GM18502 (cell line): ENCODE measurements around the gene FXYD6.

Source experiments
- ATAC-seq: cut with Tn5 transposase; IDR thresholded peaks from one replicate; pipeline ENCODE4 v1.9.1; 2021; ENCODE audit warnings: mild to moderate bottlenecking; ENCODE audit not compliant: unreplicated experiment, poor library complexity

Gene FXYD6

GRCh38 chr11:117888139-117888566, 11.7 kb upstream of the FXYD6 start:
- ATAC-seq = no peak

- no peak for ATAC-seq
These were observed 11.1 kb upstream of the FXYD6 start for GRCh38 chr11:117887431-117888138.

- no peak for ATAC-seq
These were observed 9.3 kb upstream of the FXYD6 start for GRCh38 chr11:117885777-117886176.

GRCh38 chr11:117884994-117885393, 8.5 kb upstream of the FXYD6 start:
- no peak for ATAC-seq

- no peak for ATAC-seq
These were observed 6.6 kb upstream of the FXYD6 start for GRCh38 chr11:117883063-117883462.

- ATAC-seq = no peak
These were observed 6.0 kb upstream of the FXYD6 start for GRCh38 chr11:117882311-117882905.

- no peak for ATAC-seq
These were observed 4.8 kb upstream of the FXYD6 start for GRCh38 chr11:117881217-117881616.

- ATAC-seq = no peak
These were observed 3.3 kb upstream of the FXYD6 start for GRCh38 chr11:117879516-117880480.

GRCh38 chr11:117878939-117879475, 2.5 kb upstream of the FXYD6 start:
- no peak for ATAC-seq

- no peak for ATAC-seq
These were observed 2.0 kb upstream of the FXYD6 start for GRCh38 chr11:117878314-117878938.

- ATAC-seq = no peak
These were observed 794 bp upstream of the FXYD6 start for GRCh38 chr11:117877120-117877784.

- no peak for ATAC-seq
These were observed 458 bp downstream of the FXYD6 start for GRCh38 chr11:117876059-117876340.

- ATAC-seq = no peak
These were observed 938 bp downstream of the FXYD6 start for GRCh38 chr11:117875382-117876058.

- no peak for ATAC-seq
These were observed 1.5 kb downstream of the FXYD6 start for GRCh38 chr11:117874910-117875381.

- ATAC-seq = no peak
These were observed 2.1 kb downstream of the FXYD6 start for GRCh38 chr11:117874253-117874909.

- ATAC-seq = no peak
These were observed 2.7 kb downstream of the FXYD6 start for GRCh38 chr11:117873828-117874125.

GRCh38 chr11:117872975-117873827, 3.3 kb downstream of the FXYD6 start:
- no peak for ATAC-seq

GRCh38 chr11:117872420-117872961, 4.0 kb downstream of the FXYD6 start:
- no peak for ATAC-seq
